Activated CD8-positive, alpha-beta memory T cell treated with anti-CD3 and anti-CD28 coated beads for 48 hours (primary cell): ENCODE results near the gene SPATA46.
"Not testable (repeated sequence)": the region's sequence is repeated elsewhere in the genome, so short reads cannot be mapped to it uniquely, and the experiment has no call there.

ENCODE experiments used
- DNase-seq, 3 experiments: peaks; one replicate each; pipeline ENCODE4 v3.0.0-alpha.2; 2020; ENCODE audit warnings: low read depth in 2 of 3, low spot score in 2 of 3

The SPATA46 gene, protein sequence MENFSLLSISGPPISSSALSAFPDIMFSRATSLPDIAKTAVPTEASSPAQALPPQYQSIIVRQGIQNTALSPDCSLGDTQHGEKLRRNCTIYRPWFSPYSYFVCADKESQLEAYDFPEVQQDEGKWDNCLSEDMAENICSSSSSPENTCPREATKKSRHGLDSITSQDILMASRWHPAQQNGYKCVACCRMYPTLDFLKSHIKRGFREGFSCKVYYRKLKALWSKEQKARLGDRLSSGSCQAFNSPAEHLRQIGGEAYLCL

DNA sequence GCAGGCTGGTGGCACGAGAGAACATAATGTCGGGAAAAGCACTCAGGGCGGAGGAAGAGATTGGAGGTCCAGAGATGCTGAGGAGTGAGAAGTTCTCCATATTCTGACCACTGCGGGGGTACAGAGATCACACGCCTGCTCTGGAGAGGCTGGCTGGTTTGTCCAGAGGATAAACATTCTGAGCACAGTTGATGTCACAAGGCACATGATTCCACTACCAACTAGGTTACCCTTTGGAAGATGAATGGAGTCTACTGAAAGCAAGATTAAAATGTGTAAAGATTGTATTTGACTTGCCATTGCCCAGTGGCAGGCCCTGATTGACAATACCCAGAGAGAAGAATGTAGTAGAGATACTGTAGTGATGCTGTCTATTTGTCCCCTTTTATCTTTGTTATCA, at the start of gene SPATA46:
Gene SPATA46 (minus strand): TSS at position 164 of the 400 bp plus-strand sequence. CDS start 64 bp downstream, at position 100.
- no peak for DNase-seq

- no peak for DNase-seq
Measured at GRCh38 chr1:162422662-162423375, 46.2 kb upstream of the SPATA46 start.

DNA sequence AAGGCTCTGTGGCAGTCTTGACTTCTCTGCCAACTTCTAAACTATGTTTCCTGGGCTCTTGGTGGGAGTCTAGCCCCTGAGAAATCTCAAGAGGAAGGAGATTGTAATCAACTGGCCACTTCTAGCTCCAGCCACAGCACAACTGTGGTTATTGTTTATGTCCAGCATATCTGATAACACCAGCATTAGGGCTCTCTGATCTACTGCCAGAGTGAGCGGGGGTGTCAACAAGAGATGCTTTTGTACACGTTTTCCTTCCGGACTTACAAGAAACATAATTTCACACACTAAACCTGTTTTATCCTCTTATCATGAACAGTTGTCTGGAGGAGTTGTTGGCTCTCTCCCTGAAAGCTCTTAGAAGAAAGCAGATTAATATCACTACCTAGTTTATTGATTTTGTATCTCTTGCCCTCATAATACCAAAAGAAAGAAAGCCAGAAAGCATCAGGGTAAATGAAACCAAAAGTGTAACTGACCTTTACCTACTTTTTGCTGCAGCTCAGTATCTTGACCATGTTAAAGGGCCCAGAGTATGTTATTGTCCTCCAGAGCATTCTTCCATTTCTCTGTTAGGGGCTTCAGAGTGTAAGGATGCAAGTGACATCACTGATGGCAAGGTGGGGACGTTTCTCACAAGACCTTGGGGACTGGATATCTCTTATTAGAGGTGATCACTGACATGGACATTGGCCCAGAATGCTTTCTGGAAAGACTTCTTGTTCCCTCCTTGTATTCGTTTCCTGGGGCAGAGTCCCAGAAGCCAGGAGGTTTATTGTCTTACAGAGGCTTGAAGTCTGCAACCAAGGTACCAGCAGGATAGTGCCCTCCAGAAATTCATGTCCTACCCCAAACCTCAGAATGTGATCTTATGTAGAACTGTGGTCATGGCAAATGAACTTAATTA, 44.9 kb upstream of the SPATA46 start:
- no peak for DNase-seq

DNA sequence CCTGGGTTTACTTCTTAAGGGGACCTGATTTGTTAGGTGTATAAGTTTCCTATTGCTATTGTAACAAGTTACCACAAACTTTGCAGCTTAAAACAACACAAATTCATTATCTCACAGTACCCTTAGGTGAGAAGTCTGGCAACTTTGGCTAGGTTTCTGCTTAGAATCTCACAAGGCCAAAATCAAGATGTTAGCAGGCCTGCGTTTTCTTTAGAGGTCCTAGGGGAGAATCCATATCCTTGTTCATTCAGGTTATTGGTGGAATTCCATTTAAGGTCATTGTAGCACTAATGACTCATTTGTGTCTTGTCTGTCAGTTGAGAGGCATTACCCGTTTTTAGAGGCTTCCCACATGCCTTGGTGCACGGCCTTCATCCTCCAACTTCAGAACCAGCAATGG, 43.5 kb upstream of the SPATA46 start:
- no peak for DNase-seq

DNA sequence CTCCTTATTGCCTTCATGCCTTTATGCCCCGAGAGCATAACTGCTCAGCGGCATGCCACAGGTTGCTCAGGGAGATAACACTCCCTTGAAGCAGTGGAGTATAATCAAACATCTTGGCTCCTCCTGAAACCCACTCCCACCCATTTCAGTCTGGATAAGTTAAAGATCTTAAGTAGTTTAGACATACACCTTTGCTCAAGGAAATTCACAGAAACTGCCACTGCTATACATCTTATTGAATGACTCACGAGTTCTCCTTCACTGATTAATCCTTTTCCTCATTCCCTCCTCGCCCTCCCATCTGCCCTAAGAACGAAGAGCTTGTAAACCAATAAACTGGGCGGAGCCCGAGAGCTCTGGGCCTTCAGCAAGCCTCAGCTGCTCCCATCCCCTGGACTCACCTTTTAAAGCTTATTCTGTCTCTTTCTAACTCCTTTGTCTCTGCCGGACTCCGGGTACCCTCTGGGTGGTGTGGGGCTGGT, 42.8 kb upstream of the SPATA46 start:
- DNase-seq: not testable (repeated sequence)

DNA sequence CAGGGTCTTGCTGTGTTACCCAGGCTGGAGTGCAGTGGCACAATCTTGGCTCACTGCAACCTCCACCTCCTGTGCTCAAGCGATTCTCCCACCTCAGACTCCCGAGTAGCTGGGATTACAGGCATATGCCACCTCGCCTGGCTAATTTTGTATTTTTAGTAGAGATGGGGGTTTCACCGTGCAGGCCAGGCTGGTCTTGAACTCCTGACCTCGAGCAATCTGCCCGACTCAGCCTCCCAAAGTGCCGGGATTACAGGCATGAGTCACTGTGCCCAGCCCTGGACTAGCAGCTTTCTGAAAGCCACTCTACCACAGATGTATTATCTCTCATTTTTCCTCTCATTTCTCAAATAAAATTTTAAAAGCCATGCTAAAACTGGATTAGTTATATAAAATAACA, 41.9 kb upstream of the SPATA46 start:
- DNase-seq: not testable (repeated sequence)

GRCh38 chr1:162417650-162418049, 41.0 kb upstream of the SPATA46 start:
- no peak for DNase-seq

DNA sequence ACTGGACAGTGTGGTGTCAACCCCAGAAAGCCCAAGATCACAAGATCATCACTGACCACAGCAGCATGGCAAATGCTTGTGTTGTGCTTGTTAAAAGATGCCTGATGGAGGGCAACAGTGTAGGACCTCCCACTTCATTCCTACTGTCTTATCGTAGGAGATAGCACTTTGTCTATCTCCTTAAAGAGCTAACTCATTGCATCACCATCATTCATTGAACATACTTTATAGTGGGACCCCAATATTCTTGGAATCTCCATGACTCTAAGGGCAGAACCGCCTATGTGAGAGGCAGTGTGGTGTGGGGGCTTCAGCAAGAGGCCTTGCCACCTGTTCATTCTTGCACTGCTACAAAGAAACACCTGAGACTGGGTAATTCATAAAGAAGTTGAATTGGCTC, 40.3 kb upstream of the SPATA46 start:
- DNase-seq: no peak

DNA sequence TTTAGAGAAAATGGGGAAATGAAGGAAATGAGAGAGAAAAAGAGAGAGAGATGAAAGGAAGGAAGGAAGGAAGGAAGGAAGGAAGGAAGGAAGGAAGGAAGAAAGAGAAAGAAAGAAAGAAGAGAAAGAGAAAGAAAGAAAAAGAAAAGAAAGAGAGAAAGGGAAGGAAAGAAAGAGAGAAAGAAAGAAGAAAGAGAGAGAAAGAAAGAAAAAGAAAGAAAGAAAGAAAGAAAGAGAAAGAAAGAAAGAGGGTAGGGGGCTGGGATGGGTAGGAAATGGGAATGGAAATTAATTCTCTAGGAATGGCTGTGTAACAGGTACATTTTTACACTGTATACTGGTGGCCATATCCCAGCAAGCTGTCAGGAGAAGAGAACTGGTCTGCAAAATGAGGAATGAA, 39.6 kb upstream of the SPATA46 start:
- DNase-seq: no peak

- DNase-seq: no peak
Measured at GRCh38 chr1:162412002-162412401, 35.3 kb upstream of the SPATA46 start, which contains the start of gene SH2D1B. SH2D1B (minus strand) TSS chr1:162412136; CDS start chr1:162412016, 120 bp downstream.

DNA sequence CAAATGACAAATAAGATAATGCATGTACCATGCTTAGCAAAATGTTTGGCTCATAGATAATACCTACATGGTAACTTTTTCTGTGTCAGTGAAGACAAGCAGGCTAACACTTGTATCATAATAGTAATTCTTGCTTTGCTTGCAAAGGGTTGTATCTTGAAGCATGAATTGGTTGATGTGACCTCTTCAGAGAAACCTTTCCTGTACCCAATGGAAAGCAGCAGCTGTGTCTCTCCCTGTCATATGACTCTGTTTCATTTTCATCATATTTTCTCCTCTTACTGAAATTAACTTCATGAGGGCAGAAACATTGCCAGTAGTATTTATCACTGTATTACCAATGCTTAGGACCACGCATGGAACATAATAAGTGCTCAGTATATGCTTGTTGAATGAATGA, 30.9 kb upstream of the SPATA46 start:
- no peak for DNase-seq

- DNase-seq: no peak
Measured at GRCh38 chr1:162406811-162407210, 30.2 kb upstream of the SPATA46 start.

DNA sequence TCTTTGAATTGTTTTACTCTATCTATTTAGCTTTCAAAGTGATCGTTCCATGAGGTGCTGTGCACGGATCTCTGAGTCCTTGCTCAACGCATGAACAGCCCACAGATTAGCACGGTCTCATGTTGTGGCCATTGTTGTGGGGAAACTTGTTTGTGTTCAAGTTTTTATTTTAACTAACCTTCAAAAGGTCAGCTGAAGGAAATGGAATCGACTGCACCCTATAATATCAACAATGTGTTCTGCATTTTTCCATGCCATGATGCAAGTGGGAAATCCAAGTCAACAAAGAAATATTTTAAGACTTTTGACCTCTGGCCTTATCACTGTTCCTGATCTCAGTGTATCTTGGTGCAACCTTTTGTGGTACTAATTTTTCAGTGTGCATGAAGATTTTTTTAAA, 29.1 kb upstream of the SPATA46 start:
- no peak for DNase-seq

DNA sequence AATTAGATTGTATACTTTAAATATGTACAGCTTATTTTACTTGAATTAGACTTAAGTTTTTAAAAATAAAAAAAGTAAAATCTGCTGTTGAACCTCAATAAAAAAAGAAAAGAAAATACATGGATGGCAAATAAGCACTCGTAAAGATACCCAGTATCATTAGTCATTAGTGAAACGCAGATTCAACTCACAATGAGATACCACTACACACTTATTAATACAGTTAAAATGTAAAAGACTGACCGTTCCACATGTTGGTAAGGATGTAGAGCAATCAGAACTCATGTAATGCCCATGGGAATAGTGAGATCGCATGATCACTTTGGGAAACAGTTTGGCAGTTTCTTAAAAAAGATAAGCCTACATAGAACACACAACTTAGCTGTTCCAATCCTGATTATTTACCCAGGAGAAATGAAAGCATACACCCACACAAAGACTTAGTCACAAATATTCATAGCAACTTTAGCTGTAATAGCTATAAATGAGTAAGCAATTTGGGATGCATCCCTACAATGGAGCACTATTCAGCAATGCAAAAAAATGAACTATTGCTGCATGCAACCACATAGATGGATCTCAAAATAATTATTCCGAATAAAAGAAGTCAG, 28.0 kb upstream of the SPATA46 start:
- no peak for DNase-seq

- no peak for DNase-seq
Measured at GRCh38 chr1:162400790-162401355, 24.2 kb upstream of the SPATA46 start.

DNA sequence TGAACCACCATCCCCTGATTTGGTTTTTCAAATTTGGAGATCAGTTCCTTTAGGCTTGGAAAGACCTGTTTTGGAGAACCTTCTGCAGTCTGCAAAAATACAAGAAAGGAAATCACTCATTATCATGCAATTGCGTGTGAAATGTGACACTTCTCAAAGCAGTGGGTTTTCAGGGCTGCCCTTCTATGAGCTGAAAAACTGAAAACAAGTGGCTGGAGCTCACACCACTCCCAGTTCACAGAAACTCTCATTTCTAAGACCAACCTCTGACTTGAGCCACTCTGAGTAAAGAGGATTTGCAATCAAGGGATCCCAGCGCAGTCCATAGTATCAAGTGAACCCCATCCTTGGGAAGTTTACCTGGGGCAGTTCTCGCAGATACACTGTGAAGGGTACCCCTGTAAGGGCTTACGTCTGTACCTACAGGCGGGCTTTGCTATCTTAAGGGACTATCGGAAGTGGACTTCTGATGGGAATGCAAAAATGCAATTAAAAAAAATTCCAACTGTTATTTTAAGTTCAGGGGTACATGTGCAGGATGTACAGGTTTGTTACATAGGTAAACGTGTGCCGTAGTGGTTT, 22.4 kb upstream of the SPATA46 start:
- no peak for DNase-seq

GRCh38 chr1:162397943-162398560, 21.4 kb upstream of the SPATA46 start:
- no peak for DNase-seq

- DNase-seq: no peak
Measured at GRCh38 chr1:162397039-162397448, 20.4 kb upstream of the SPATA46 start.

- DNase-seq: no peak
Measured at GRCh38 chr1:162396201-162396906, 19.7 kb upstream of the SPATA46 start.
